ENCODE data around the gene SMIM11. TPM values are rescaled to one million over a fixed set of nuclear protein-coding genes. Genes with fewer than 3 reads are reported as not detected.
"Not testable (repeated sequence)": the region's sequence is repeated elsewhere in the genome, so short reads cannot be mapped to it uniquely, and the experiment has no call there.

The SMIM11 gene
- total RNA-seq, result 1 to 10 TPM in 1 of 2 donors, under 1 TPM in 1; 0.41 to 6.7 TPM

DNA sequence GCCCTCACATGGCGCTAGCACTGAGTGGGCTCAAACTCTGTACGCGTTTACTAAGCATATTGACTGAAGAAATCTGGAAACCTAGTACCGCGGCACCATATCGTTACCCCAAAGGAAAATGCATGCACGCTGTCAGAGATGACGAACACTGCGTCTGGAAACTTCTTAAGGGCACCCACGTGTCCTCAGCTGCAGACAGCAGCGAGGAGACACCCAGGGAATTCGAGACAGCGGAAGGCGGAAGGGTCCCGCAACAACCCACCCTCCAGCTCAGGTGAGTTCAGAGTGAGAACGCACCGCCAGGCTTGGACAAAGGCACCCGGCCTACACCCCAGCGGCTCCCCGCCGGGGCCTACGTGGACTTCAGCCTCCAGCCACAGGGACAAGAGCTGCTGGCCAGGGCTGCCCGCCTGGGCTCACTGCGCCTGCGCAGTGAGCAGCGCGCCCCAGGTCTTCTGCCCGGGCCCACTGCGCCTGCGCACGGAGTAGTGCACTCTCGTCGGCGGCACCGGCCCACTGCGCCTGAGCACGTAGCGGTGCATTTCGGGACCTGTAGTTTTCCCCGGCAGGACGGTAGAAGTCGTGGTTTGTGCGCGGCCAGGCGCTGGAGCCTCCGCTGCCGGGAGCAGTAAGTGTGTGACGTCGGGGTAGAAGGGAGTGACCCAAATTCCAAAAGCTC, at the start of gene SMIM11:
TSS of gene SMIM11 (plus strand) at position 568 of the 679 bp plus-strand sequence. CDS start 3,998 bp downstream, outside the sequence.
- H3K27ac ChIP-seq; H3K9me3 ChIP-seq; H3K4me1 ChIP-seq (ENCODE audit: control insufficient read depth in 1 of 2, low read depth in 2 of 2); H3K36me3 ChIP-seq; H3K27me3 ChIP-seq (replicated peaks; ENCODE audit: insufficient read depth); DNase-seq (ENCODE audit: low spot score); H3K4me3 ChIP-seq: not testable (repeated sequence)
- peak; percentile 59 for ATAC-seq (ENCODE audit: insufficient number of reproducible peaks, low FRiP score, low read depth)

- H3K27ac ChIP-seq, result no peak overlapping the region
- H3K9me3 ChIP-seq, result no peaks in the 10 kb centered on the region
- ATAC-seq (ENCODE audit: insufficient number of reproducible peaks, low FRiP score, low read depth) (no peak), DNase-seq (ENCODE audit: low spot score) (no peak)
- no peaks in the 10 kb centered on the region for H3K27me3 ChIP-seq (replicated peaks; ENCODE audit: insufficient read depth)
- no peak overlapping the region for H3K4me3 ChIP-seq
- H3K4me1 ChIP-seq (ENCODE audit: control insufficient read depth in 1 of 2, low read depth in 2 of 2), result peaks cover 7 to 25% of the 10 kb centered on the region in 2 donors
- TF ChIP-seq CTCF (IDR thresholded peaks at IDR 0.05), result no peak
- no peaks in the 10 kb centered on the region for H3K36me3 ChIP-seq
Observed at GRCh38 chr21:34330055-34330454, 45.3 kb upstream of the SMIM11 start.

GRCh38 chr21:34331726-34332125, 43.6 kb upstream of the SMIM11 start:
- Histone ChIP-seq H3K4me1 (ENCODE audit: control insufficient read depth in 1 of 2, low read depth in 2 of 2) (peaks cover 10 to 40% of the 10 kb centered on the region in 2 donors), H3K9me3 (no peaks in the 10 kb centered on the region), H3K36me3 (no peaks in the 10 kb centered on the region), H3K27me3 (replicated peaks; ENCODE audit: insufficient read depth) (no peaks in the 10 kb centered on the region), H3K27ac (no peak overlapping the region), H3K4me3 (no peak overlapping the region)
- DNase-seq (ENCODE audit: low spot score) (no peak), ATAC-seq (ENCODE audit: insufficient number of reproducible peaks, low FRiP score, low read depth) (no peak)
- no peak for TF ChIP-seq CTCF (IDR thresholded peaks at IDR 0.05)

- TF ChIP-seq CTCF (IDR thresholded peaks at IDR 0.05), result no peak
- H3K9me3 ChIP-seq, result no peaks in the 10 kb centered on the region
- H3K27me3 ChIP-seq (replicated peaks; ENCODE audit: insufficient read depth), result no peaks in the 10 kb centered on the region
- no peak for DNase-seq (ENCODE audit: low spot score)
- no peaks in the 10 kb centered on the region for H3K36me3 ChIP-seq
- H3K4me1 ChIP-seq (ENCODE audit: control insufficient read depth in 1 of 2, low read depth in 2 of 2), result peaks cover 16 to 46% of the 10 kb centered on the region in 2 donors
- ATAC-seq (ENCODE audit: insufficient number of reproducible peaks, low FRiP score, low read depth), result no peak
- peak overlapping the region; percentile 11 to 73 for H3K27ac ChIP-seq
- no peak overlapping the region for H3K4me3 ChIP-seq
Observed at GRCh38 chr21:34332347-34332746, 43.0 kb upstream of the SMIM11 start.

- H3K27ac ChIP-seq, result peak overlapping the region; percentile 14 to 73
- peaks cover 25 to 55% of the 10 kb centered on the region in 2 donors for H3K4me1 ChIP-seq (ENCODE audit: control insufficient read depth in 1 of 2, low read depth in 2 of 2)
- no peak for ATAC-seq (ENCODE audit: insufficient number of reproducible peaks, low FRiP score, low read depth)
- no peaks in the 10 kb centered on the region for H3K36me3 ChIP-seq
- H3K9me3 ChIP-seq, result no peaks in the 10 kb centered on the region
- no peak overlapping the region for H3K4me3 ChIP-seq
- TF ChIP-seq CTCF (IDR thresholded peaks at IDR 0.05), result no peak
- no peaks in the 10 kb centered on the region for H3K27me3 ChIP-seq (replicated peaks; ENCODE audit: insufficient read depth)
- no peak for DNase-seq (ENCODE audit: low spot score)
Observed at GRCh38 chr21:34333121-34333739, 42.1 kb upstream of the SMIM11 start.
